SU-DHL-6 (cell line): Measurements from ENCODE around the gene HHATL.

Experiments
- H2AFZ ChIP-seq: fragments of 200-600 bp; sonication (generic); 2 replicates; pipeline ENCODE4 v1.6.1; 2014; ENCODE audit warnings: low read depth, mild to moderate bottlenecking, moderate library complexity, mixed read lengths, antibody characterized with exemption, low read length; ENCODE audit not compliant: severe bottlenecking
- H3F3A ChIP-seq: fragments of 200-600 bp; shearing (Covaris generic); 2 replicates; pipeline ENCODE4 v1.6.0; 2016; ENCODE audit warnings: antibody characterized with exemption, mild to moderate bottlenecking; ENCODE audit not compliant: insufficient read depth
- H3K27ac ChIP-seq: fragments of 200-600 bp; sonication (generic); 2 replicates; pipeline ENCODE4 v1.5.1; 2016; ENCODE audit warnings: low read depth, mild to moderate bottlenecking, low read length, moderate library complexity, mixed read lengths
- H3K27me3 ChIP-seq: fragments of 200-600 bp; sonication (generic), shearing (Covaris generic); 2 replicates; pipeline ENCODE4 v1.6.0; 2014; ENCODE audit warnings: mild to moderate bottlenecking, low read length
- H3K36me3 ChIP-seq: fragments of 200-600 bp; sonication (generic); 2 replicates; pipeline ENCODE4 v1.6.1; 2014; ENCODE audit warnings: mild to moderate bottlenecking, low read length, mixed read lengths
- H3K4me2 ChIP-seq: fragments of 300-600, 200-600 bp; shearing (Covaris generic), sonication (generic); 2 replicates; pipeline ENCODE4 v1.6.0; 2014; ENCODE audit warnings: low read length, low read depth, mild to moderate bottlenecking; ENCODE audit not compliant: poor library complexity, severe bottlenecking
- H3K4me3 ChIP-seq: fragments of 200-600 bp; sonication (generic); 2 replicates; pipeline ENCODE4 v1.5.1; 2014; ENCODE audit warnings: antibody characterized with exemption, low read length, mild to moderate bottlenecking, mixed read lengths; ENCODE audit not compliant: insufficient read depth, poor library complexity, severe bottlenecking
- H3K79me2 ChIP-seq: fragments of 200-600 bp; sonication (generic); 2 replicates; pipeline ENCODE4 v1.6.1; 2014; ENCODE audit warnings: mild to moderate bottlenecking, low read length, moderate library complexity; ENCODE audit not compliant: insufficient read depth
- H3K9ac ChIP-seq: fragments of 200-600 bp; sonication (generic); 2 replicates; pipeline ENCODE4 v1.7.0; 2014; ENCODE audit warnings: mild to moderate bottlenecking, low read length
- H3K9me2 ChIP-seq: fragments of 200-600 bp; sonication (generic); replicated peaks from 2 replicates; pipeline ENCODE4 v1.6.1; 2014; ENCODE audit warnings: low read length; ENCODE audit not compliant: insufficient read depth
- H3K9me3 ChIP-seq: fragments of 200-600 bp; sonication (generic); 2 replicates; pipeline ENCODE4 v1.6.1; 2014; ENCODE audit warnings: low read length, mixed read lengths; ENCODE audit not compliant: insufficient read depth
- H4K20me1 ChIP-seq: fragments of 200-600 bp; sonication (generic); 2 replicates; pipeline ENCODE4 v1.6.1; 2014; ENCODE audit warnings: low read depth, mild to moderate bottlenecking, antibody characterized with exemption, low read length, moderate library complexity, mixed read lengths
- CTCF ChIP-seq: fragments of 200-600 bp; sonication (generic); IDR thresholded peaks from one replicate; pipeline ENCODE4 v1.5.1; 2017; ENCODE audit warnings: antibody characterized with exemption, mild to moderate bottlenecking, low read length, moderate library complexity; ENCODE audit not compliant: insufficient read depth, poor library complexity, severe bottlenecking
- EZH2phosphoT487 ChIP-seq: fragments of 200-600 bp; sonication (generic), shearing (Covaris generic); conservative IDR thresholded peaks from 2 replicates; pipeline ENCODE4 v1.6.1; 2018; ENCODE audit warnings: mild to moderate bottlenecking, antibody characterized with exemption, low read length, moderate library complexity, mixed read lengths

Gene HHATL

GRCh38 chr3:42749753-42750231, 47.2 kb upstream of the HHATL start:
- TF ChIP-seq EZH2phosphoT487 (no peak), CTCF (no peak)
- no peaks in the 10 kb centered on the region for H3K9me2 ChIP-seq
- no peaks in the 10 kb centered on the region for H3K79me2 ChIP-seq
- H3K4me2 ChIP-seq: no peak overlapping the region
- H3K36me3 ChIP-seq: no peaks in the 10 kb centered on the region
- H3K9ac ChIP-seq: no peak overlapping the region
- H2AFZ ChIP-seq: no peak overlapping the region
- H4K20me1 ChIP-seq: no peaks in the 10 kb centered on the region
- no peaks in the 10 kb centered on the region for H3K9me3 ChIP-seq
- H3F3A ChIP-seq: no peaks in the 10 kb centered on the region
- peaks cover 3% of the 10 kb centered on the region; the same call in 1 of the 2 replicates for H3K27me3 ChIP-seq
- H3K4me3 ChIP-seq: no peak overlapping the region
- no peak overlapping the region for H3K27ac ChIP-seq

- Histone ChIP-seq H2AFZ (no peak overlapping the region), H3K27me3 (peaks cover 3% of the 10 kb centered on the region; the same call in 1 of the 2 replicates), H3K4me3 (no peak overlapping the region), H4K20me1 (no peaks in the 10 kb centered on the region), H3K9me3 (no peaks in the 10 kb centered on the region), H3K36me3 (no peaks in the 10 kb centered on the region), H3F3A (no peaks in the 10 kb centered on the region), H3K79me2 (no peaks in the 10 kb centered on the region), H3K9me2 (no peaks in the 10 kb centered on the region), H3K9ac (no peak overlapping the region), H3K4me2 (no peak overlapping the region), H3K27ac (no peak overlapping the region)
- TF ChIP-seq CTCF (no peak), EZH2phosphoT487 (no peak)
These were observed 46.6 kb upstream of the HHATL start for GRCh38 chr3:42749025-42749752.

GRCh38 chr3:42747581-42747980, 45.0 kb upstream of the HHATL start:
- Histone ChIP-seq H3K4me3 (no peak overlapping the region), H3K27ac (no peak overlapping the region)
- TF ChIP-seq EZH2phosphoT487 (no peak), CTCF (no peak)

More at GRCh38 chr3:42747581-42747980, 45.0 kb upstream of the HHATL start:
- Histone ChIP-seq H3K79me2 (no peaks in the 10 kb centered on the region), H3K4me2 (no peak overlapping the region), H3K9me3 (no peaks in the 10 kb centered on the region), H3K36me3 (no peaks in the 10 kb centered on the region), H3K9me2 (no peaks in the 10 kb centered on the region), H3K27me3 (no peaks in the 10 kb centered on the region), H4K20me1 (no peaks in the 10 kb centered on the region), H3F3A (no peaks in the 10 kb centered on the region), H3K9ac (no peak overlapping the region), H2AFZ (no peak overlapping the region)
